Hematopoietic multipotent progenitor cell (in vitro differentiated cells): ENCODE data around the gene IKZF2. TPM values are rescaled to one million over a fixed set of nuclear protein-coding genes. Genes with fewer than 3 reads are reported as not detected.

Source experiments
- DNase-seq, 3 donors: peaks; one replicate each; pipeline ENCODE4 v3.0.0-alpha.2; 2011 to 2015; ENCODE audit warnings: low read depth in 2 of 3, low spot score in 2 of 3
- total RNA-seq: library from RNA; depleted of rRNA; stranded (reverse); fragments of >200 nt; gene quantifications from one replicate; pipeline ENCODE4 v1.2.3, GENCODE V29; 2012

The IKZF2 gene
- total RNA-seq, 1 donor: 43.1 TPM

DNA sequence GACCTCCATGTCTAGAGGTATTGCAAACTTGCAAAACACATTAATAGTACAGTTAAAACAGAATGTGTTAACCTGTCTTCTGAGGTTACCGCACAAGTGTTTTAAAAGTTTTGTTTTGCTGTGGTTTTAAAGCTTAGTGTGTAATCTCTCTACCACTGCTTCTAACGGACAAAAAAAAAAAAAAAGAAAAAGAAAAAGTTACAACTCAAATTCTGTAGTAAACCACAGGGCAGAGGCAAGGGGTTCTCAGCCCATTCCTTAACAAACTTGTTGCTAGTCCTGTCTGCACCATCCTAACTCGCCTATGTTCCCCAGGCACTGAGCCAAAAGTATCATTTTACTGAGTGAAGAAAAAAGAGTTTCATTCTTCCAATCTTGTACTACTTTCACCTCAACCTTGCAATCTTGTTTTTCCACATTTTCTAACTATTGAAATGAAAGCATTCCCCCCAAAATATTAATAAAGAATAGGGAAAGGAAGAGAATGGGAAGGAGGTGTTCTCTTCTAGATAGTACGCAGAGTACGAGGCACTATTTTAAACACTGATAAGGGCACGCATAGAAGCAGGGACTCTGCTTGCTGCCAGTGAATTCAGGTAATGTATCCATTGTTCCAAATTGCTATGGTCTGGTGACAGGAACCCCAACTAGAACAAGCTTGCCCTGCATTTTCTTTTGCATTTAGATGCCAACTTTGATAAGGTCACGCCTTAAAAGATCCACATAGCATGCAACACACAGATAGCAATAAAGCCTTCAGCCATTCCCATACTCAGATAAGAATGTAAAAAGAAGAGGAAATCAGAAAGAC, 47.1 kb downstream of the IKZF2 start:
- DNase-seq: peak in 2 of 3 donors; percentile 26 to 59

DNA sequence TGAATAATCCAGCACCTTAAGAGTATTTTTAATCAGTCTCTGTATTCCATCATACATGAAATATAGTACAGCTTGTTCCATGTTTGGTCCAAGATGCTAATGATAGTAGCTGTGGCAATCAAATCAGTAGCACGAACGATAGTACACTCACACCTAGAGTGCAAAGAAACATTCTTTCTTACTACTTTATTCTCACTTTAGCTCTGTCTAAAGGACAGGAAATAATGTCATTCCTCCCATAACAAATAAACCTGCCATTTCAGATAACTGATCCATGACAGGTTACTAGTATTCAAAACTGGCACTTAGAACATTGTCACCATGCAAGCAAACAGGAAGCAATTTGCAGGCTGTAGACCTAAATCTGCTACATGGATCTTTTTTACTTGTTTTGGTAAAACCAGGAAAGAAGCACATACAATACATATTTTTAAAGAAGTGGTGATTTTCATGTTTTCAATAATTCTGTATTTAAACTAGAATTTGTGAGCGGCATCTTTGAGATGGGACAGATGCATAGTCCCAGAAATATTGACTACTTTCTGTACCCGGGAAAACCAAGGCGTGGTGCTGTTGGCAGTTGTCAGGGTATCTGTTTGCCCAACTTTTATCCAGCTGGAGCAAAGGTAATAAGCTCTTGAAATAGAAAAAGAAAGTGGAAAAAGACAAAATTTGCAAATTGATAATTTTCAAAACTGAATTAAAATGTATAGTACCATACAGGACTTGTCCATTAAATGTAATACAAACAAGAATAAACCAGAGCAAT, 49.5 kb downstream of the IKZF2 start:
- no peak for DNase-seq

DNA sequence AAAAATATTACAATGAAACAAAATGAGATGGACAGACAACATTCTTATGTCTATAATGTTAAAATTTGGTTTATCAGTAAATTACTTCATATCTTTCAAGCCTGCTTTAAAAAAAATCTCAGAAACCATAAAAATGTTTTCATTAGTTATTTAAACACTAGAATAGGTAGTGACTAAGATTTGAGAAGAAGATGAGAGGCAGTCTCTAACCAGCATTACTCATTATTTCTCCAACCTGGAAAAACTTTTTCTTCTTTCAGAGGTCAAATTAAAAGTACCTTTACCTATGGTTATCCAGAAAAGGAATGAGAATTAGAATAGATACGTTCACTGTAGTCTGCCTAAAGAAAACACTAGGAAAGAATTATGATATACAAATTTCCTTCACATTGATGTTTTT, 50.3 kb downstream of the IKZF2 start:
- no peak for DNase-seq

DNA sequence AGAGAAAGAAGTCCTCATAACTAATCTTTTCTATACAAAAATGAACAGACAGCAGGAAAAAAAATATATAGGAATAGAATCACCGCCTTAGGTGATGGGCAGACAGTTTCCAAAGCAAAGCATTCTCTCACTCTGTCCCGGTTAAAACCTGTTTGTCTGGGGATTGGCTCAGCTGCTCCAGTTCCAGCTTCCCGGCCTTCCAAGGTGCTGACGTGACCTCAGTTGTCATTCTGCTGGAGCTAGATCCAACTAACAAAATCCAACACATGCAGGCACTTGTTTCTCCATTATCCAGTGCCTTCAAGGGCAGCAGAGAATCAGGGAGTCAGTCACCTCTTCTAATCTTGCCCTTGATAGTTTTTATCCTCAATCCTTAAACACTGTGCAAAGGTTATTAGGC, 52.8 kb downstream of the IKZF2 start:
- DNase-seq: no peak

DNA sequence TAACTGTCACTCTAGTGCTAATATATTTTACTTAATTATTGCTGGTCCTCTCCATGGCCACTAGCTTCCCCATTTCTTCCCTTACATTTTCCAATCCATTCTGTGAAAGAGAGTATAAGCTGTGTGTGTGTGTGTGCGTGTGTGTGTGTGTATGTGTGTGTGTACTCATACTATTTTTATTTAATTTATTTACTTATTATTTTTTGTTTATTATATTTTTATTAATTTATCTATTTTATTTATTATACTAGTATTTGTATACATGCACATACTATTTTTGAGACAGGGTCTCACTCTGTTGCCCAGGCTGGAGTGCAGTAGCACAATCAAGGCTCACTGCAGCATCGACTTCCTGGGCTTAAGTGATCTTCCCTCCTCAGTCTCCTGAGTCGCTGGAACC, 59.6 kb downstream of the IKZF2 start:
- no peak for DNase-seq

GRCh38 chr2:213090772-213091171, 60.6 kb downstream of the IKZF2 start:
- DNase-seq: no peak

DNA sequence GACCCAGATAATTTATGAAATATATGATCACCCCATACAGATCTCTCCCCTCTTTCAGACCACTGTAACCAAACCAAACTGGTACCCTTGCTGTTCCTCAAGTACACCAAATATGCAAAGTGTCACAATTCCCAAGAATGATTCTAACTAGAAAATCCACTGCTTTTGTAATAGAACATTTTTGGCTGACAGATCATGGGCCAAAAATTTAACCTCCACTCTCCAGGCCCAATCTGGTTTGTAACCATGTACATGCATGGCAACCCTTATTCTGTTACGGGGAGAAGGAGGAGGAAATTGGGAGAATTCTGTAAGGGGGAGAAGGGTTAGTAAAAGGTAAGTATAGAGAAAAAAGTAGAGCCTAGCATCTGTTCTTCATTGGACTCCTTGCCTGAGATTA, 62.0 kb downstream of the IKZF2 start:
- DNase-seq: no peak

- no peak for DNase-seq
Measured at GRCh38 chr2:213087040-213087439, 64.4 kb downstream of the IKZF2 start.

DNA sequence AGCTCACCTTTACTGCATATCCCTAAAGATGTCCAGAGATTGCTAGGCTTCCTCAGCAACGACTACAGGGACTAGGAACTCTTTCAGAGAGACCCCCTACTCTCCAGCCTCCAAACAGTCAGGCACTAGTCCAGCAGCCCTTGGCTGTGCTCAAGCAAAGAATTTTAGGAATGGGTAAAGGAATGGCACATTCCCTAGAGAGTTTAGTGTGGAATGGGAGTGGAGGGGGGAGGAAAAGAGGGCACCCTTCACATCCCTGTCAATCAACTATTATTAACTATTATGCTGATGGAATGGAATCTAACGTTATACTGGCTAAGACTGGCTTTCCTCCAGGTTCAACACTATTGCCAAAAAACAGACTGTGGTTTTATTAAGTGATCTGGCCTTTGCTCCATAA, 64.8 kb downstream of the IKZF2 start:
- DNase-seq: no peak

DNA sequence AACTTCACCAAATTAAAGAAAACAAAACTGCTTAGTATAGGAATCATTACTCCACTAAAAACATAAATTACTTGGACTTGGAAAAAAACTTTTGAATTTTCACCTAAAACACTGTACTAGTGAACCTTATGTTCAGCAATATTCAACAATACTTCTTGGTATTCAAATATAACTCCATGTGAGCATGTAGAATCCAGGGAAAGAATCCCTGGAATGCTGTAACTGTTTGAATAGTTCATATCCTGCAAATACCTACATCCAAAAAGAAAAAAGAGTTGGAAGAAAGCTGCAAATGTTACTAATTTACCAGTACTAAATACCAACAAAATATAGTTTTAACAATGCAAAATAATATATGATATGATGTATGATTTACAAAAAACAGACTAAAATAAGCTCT, 65.4 kb downstream of the IKZF2 start:
- DNase-seq: no peak

DNA sequence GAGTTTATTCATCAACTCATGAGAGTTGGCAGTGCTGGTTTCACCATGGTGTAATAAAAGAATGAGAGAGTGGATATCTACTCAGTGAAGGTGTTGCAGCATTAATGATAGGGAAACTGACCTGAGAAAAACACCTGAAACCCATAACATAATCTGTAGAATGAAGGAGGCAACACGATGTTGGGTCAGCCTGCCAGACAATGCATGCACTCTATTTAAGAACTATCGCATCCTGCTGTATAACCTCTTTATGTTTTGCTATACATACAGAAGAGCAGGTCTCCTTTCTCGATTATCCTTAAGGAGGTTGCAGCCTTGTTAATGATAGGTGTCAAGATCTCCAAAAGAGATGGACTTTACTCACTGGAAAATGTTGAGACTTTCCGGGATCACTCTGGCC, 65.9 kb downstream of the IKZF2 start:
- no peak for DNase-seq

GRCh38 chr2:213084261-213084660, 67.2 kb downstream of the IKZF2 start:
- no peak for DNase-seq

DNA sequence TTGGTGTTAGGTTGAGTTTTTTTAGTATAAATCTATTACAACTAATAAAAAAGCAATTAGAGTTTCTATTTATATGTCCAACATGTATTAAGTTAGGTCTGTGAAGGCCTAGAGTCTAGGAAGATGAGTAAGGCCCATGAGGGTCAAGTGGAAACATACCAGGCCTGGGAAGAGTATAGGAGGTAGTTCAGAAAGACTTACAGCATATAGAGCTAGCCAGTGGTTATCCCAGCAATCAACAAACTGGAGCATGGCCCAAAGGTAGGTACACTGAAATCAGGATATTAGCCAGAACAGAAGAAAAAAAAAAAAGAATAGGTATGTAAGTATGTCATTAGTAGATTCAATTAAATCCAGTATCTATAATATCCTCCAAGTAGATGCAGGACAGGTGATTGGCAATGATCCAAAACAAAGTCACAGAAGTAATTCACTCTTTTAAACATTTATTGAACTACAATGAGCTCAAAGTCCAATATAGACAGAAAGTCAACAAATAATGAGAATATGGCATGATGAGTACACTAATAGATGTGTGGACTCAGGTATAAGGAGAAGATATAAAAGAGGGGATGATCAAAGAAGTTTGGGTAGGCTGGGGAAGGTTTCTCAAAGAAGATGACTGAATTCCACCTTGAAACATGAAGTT, 70.3 kb downstream of the IKZF2 start:
- no peak for DNase-seq

- DNase-seq: no peak
Measured at GRCh38 chr2:213079756-213080155, 71.7 kb downstream of the IKZF2 start.

DNA sequence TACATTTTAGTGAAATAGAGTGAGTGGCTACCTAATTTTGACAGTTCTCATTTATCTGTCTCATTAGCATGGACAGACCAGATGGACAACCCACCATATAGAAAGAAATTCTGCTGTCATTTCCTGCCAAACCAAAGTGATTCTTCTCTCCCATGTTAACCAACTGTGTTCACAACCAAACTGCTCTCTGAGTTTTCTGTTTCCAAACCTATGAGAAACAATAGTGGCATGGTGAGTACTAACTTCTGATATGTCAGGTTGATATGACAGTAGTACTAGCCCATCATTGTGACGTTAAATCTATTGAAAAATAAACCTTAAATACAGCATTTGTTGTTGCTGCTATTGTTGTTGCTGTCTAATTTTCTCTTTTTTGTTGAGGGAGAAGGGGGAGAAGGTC, 72.7 kb downstream of the IKZF2 start:
- DNase-seq: no peak

- no peak for DNase-seq
Measured at GRCh38 chr2:213069531-213069930, 81.9 kb downstream of the IKZF2 start.

DNA sequence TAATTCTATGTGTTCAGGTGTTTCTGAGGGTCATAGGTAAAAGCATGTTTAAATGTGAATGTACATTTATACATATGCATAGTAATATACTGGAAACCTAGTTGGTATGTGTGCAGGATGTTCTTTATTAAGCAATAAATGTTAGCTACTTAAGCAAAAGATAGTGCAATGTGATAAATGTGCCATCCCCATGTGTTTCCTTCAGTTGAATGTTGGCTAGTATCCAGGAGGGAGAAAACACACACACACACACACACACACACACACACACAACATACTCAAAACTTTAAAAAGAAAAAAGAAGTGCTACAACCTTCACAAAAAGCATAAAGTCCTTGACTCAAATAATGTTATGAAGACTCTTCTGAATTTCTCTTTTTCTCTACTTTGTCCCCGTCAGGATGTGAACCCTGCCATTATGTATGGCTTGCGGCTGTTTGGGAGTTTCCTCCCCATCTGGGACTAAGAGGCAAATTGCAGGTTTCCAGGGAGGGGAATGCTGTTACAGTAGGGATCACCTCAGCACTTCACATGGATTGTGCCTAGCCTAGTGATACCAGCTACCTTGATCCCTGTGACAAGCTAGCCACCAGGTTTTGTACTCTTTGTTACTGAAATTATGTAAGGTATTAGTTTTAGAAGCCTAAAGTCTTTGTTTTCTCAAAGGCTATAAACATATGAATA, 82.6 kb downstream of the IKZF2 start:
- peak in 1 of 3 donors; percentile 46 for DNase-seq

DNA sequence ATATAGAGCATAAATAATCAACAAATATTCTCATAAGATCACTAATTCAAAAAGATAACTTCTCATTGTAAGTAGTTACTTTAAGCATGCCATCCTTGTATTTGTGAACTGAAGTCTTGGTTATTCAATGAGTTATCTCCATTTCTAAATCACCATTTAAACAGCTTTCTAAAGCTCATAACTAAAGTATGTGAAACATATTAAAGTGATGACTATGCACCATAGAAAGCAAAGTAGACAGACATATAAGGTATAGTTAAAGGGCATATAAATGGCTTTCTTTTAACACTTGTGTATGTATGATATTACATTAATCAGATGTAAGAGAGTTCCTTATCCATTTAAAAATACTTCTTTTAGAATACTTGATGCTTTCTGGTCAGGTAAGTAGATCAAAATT, 83.5 kb downstream of the IKZF2 start:
- DNase-seq: no peak

- DNase-seq: no peak
Measured at GRCh38 chr2:213066443-213066743, 85.0 kb downstream of the IKZF2 start.

- DNase-seq: peak in 1 of 3 donors; percentile 21
Measured at GRCh38 chr2:213065583-213066442, 85.6 kb downstream of the IKZF2 start.
